ENCODE results near the gene SNX9.
A peak's percentile ranks its signal among the peaks of the same experiment; 100 is the strongest.

Gene SNX9

GRCh38 chr6:157981132-157981394, 158.0 kb downstream of the SNX9 start:
- no peak for DNase-seq

GRCh38 chr6:157981395-157982101, 158.5 kb downstream of the SNX9 start, which contains the start of gene SYNJ2:
Gene SYNJ2, plus strand, starts transcription at chr6:157981863. Its CDS starts 99 bp downstream, at chr6:157981962.
- peak in 5 of 14 donors; percentile 38 to 67 (median 63) for DNase-seq

- DNase-seq = peak in 1 of 14 donors; percentile 47
These were observed 159.1 kb downstream of the SNX9 start for GRCh38 chr6:157982102-157982562.

GRCh38 chr6:157982563-157983405, 159.7 kb downstream of the SNX9 start:
- DNase-seq = peak in 1 of 14 donors; percentile 26

GRCh38 chr6:157983406-157984119, 160.5 kb downstream of the SNX9 start:
- no peak for DNase-seq

GRCh38 chr6:157984128-157984527, 161.1 kb downstream of the SNX9 start:
- DNase-seq = no peak

- no peak for DNase-seq
These were observed 161.7 kb downstream of the SNX9 start for GRCh38 chr6:157984686-157985225.

- peak in 3 of 14 donors; percentile 36 to 43 (median 38) for DNase-seq
These were observed 162.5 kb downstream of the SNX9 start for GRCh38 chr6:157985378-157986155.

- no peak for DNase-seq
These were observed 165.0 kb downstream of the SNX9 start for GRCh38 chr6:157987788-157988699.

GRCh38 chr6:157988700-157989063, 165.6 kb downstream of the SNX9 start:
- DNase-seq = no peak

- peak in 11 of 14 donors; percentile 38 to 95 (median 56) for DNase-seq
These were observed 166.7 kb downstream of the SNX9 start for GRCh38 chr6:157989541-157990289.

GRCh38 chr6:157990321-157991066, 167.4 kb downstream of the SNX9 start:
- no peak for DNase-seq

- no peak for DNase-seq
These were observed 168.0 kb downstream of the SNX9 start for GRCh38 chr6:157991067-157991432.

- no peak for DNase-seq
These were observed 170.0 kb downstream of the SNX9 start for GRCh38 chr6:157993076-157993475.

- peak in 8 of 14 donors; percentile 34 to 72 (median 54) for DNase-seq
These were observed 171.2 kb downstream of the SNX9 start for GRCh38 chr6:157994125-157994795.
